HUDEP-2 (cell line): Measurements from ENCODE around the gene NUBPL.
A peak's percentile ranks its signal among the peaks of the same experiment; 100 is the strongest.

ENCODE experiments used
- DNase-seq, 76 experiments: peaks; one replicate each; lab custom pipeline; 2025; ENCODE audit not compliant: unreplicated experiment in 76 of 76; lab: John Stamatoyannopoulos, UW

NUBPL gene, protein sequence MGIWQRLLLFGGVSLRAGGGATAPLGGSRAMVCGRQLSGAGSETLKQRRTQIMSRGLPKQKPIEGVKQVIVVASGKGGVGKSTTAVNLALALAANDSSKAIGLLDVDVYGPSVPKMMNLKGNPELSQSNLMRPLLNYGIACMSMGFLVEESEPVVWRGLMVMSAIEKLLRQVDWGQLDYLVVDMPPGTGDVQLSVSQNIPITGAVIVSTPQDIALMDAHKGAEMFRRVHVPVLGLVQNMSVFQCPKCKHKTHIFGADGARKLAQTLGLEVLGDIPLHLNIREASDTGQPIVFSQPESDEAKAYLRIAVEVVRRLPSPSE

DNA sequence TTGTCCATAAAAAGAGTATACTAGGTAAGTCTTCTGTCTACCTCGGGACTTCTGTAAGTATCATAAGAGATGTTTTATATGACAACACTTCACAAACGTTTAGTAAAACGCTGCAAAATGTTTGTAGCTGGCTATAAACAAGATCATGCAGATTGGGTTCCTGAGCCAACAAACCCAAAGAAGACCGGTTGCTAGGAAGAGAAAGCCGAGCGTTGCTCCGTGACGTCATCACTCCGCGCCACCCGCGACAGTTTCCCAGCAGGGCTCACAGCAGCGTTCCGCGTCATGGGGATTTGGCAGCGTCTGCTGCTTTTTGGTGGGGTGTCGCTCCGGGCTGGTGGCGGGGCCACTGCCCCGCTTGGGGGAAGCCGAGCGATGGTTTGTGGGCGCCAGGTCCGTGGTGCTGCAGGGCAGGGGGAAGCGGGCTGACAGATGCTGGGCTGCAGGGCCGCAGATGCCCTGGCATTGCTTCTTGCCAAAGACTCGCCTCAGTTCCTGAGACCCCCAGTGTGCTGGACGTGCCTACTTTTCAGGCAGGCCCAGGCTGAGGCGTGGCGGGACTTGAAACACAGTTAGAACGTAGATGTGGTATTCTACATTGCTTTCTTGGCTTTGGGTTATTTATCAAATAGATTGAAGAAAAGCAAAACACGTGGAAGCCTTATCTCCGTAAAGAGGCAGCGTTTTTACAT lies at the start of gene NUBPL:
TSS of gene NUBPL (plus strand) at position 250 of the 692 bp plus-strand sequence. CDS start at position 286, 36 bp downstream.
- peak; percentile 8 to 96 (median 91) for DNase-seq

DNA sequence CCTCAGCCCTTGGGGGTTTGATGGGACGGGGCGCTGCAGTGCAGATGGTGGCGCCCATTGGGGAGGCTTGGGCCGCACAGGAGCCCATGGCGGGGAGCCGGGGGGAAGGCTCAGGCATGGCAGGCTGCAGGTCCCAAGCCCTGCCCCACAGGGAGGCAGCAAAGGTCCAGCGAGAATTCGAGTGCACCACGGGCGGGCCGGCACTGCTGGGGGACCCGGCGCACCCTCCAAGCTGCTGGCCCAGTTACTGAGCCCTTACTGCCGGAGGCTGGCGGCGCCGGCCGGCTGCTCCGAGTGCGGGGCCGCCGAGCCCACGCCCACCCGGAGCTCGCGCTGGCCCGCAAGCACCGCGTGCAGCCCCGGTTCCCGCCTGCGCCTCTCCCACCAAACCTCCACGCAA lies 34.1 kb upstream of the NUBPL start:
- no peak for DNase-seq

DNA sequence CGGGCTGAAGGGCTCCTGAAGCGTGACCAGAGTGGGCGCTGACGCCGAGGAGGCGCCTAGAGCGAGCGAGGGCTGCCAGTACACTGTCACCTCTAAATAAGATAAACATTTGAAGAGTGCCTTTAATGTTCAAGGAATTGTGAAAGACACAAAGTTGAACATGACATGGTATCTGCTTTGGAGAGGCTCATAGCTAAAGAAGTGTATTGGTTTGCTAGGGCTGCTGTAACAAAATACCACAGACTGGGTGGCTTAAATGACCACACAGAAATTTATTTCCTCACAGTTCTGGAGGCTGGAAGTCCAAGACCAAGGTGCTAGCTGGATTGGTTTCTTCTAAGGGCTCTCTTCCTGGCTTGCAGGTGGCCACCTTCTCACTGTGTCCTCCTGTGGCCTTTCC lies 33.7 kb upstream of the NUBPL start:
- DNase-seq: no peak

DNA sequence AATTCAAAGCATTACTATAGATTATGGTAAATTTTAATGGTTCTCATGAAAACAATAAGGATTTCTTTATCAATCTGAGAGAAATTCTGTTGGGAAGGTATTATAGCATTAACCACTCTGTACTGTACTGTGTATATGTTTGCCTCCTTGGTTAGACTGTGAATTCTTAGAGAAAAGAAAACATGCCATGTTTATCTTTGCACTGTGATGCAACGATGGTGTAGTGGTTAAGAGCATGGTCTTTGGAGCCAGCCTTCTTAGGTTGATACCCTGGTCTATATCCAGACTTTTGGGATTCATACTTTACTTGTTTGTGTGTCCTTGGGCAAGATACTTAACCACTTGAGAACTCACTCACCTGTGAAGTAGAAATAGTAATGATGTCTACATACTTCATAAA lies 32.2 kb upstream of the NUBPL start:
- DNase-seq: no peak

DNA sequence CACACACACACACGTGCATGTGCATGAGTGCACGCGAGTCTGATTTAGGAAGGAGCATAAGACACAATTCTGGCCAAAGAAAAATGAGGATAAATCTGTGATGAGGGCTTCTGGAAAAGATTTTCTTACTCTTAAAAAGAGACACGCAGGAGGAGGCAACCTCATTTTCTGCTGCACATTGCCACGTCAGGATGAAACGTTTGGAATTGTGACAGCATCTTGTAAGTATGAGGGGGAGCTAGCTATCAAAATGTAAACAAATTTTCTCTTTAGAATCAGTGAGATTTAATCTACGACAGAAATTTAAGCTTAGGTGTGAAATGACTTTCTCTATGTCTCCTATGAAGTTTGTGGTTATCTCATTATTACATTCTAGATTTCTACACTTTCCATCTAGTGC lies 31.1 kb upstream of the NUBPL start:
- DNase-seq: no peak

DNA sequence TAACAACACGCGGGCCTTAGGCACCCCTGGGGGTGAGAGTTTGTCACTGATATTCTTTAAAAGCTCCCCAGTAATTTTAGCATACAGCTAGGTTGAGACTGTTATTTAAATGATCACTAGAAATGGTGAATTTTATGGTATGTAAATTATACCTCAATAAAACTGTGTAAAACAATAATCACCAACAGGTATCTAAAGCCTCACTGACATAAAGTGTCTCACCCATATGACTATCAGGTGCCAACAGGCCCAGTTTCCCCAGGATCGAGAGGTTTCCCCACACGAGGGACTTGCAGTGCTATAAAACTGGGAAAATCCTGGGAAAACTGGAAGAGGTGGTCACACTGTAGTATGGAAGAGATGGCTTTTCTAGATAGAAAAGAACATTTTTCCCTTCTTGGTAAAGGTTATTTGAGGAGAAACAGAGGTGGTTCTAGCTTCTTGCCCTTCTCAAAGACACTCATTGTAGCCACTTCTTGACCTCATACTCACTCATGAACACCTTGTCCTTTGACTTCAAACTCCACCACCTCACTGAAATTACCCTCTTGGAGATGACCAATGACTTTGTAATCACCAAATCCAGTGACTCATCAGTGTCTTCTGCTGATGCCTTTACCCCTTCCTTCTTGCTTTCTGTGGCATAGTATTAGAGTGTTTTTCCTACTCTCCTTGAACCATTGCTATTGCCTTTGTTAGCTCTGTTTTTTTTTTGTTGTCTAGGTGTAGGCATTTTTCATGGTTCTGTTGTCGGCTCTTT lies 24.8 kb upstream of the NUBPL start:
- DNase-seq: no peak

DNA sequence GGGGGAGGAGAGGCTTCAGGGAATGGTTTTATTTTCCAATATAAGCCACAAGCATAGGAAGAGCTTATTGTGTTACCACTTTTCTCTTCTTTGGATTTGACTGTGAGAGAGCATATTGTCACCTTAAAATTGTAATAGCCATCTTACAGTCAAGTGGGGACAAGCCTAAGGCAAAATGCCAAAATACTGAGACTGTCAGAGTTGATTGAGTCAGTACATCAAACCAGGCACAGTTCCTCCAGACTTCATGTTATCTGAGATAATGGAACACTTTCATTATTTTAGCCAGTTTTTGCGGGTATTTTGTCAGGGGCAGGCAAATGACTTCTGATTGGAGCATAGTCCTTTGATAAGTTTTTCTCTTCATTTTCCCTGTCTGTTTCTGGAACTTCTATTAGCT lies 19.5 kb upstream of the NUBPL start:
- DNase-seq: peak in 39 of 76 experiments; percentile 3 to 75 (median 48)

DNA sequence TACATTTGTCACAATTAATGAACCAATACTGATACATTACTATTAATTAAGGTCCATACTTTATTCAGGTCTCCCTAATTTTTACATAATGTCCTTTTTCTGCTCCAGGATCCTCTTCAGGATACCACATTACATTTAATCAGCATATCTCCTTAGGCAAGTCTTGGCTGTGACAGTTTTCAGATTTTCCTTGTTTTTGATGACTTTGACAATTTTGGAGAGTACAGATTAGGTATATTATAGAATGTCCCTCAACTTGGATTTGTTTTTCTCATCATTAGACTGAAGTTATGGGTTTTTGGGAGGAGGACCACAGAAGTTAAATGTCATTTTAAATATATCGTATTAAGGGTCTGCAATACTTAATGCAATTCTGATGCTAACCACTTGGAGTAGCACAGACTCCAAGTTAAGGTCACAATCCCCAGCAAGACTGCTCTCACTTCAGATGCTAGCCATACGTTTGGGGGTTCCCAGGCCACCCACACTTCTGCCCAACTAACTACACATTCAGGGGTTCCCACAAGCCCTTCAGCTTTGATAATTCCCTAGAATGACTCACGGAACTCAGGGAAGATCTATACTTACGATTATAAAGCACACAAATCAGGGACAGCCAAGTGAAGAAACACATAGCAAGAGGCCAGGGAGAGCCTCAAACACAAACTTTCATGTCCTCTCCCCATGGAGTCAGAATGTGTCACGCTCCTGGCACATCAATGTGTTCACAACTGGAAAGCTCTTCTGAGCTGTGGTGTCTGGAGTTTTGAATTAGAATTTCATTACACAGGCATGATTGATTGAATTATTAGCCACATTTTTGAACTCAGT lies 17.0 kb upstream of the NUBPL start:
- DNase-seq: peak in 1 of 76 experiments; percentile 3

DNA sequence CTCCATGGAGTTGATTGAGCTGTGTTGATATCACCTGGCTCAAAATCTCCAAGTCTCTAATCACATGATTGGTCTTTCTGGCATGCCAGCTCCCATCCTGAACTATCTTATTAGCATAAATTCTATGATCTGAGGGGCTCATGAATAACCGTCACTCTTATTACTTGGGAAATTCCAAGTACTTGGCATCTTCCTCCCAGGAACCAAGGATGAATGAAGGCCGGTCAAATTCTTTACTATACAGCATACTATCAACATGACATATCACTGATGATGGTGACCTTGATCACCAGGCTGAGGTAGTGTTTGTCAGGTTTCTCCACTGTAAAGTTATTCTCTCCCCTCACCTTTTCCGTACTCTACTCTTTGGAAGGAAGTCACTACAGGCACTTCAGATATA lies 16.4 kb upstream of the NUBPL start:
- DNase-seq: no peak

DNA sequence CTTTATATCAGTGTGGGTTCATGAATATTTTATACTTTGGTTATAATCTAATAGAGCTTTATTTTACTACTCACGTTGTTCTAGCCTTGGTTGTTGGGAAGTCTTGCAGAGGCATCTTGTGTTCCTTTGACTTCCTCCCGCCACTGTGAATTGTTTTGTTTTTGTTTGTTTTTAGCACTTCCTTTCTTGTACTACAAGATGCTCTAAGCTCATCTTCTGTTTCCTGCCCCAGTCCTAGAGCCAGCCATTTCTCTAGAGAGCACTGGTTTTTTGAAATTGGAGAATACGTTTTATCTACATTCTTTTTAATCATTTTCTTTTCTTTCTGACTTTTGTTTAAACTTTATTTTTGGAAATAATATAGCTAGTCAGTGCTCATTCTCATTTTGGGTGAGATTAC lies 15.9 kb upstream of the NUBPL start:
- DNase-seq: no peak

DNA sequence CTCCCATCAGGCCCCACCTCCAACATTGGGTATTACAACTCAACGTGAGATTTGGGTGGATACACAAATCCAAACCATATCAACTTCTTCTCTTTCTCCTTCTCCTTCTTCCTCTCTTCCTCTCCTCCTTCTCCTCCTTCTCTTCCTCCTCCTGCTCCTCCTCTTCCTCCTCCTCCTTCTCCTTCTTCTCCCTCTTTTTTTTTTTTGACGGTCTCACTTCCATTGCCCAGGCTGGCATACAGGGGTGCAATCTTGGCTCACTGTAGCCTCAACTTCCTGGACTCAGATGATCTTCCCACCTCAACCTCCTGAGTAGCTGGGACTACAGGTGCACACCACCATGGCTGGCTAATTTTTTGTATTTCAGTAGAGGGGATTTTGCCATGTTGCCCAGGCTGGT lies 11.4 kb upstream of the NUBPL start:
- no peak for DNase-seq

DNA sequence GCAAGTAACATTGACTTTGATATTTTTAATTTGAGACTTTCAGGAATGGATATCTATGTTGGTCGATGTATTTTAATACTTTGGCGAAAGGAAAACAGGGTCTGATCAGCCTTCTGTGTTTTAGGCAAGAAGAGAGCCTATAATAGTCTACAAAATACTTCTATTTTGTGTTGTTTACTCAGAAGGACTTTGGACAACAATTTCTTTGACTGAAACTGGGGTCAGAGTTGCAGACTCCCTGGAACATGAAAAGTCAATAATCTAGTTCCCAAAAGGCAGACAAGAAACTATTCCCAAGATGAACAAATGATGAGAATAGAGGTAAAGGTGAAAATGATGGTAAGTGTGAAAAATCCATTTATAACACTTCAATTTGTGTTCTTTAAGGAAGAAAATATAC lies 10.6 kb upstream of the NUBPL start:
- no peak for DNase-seq

DNA sequence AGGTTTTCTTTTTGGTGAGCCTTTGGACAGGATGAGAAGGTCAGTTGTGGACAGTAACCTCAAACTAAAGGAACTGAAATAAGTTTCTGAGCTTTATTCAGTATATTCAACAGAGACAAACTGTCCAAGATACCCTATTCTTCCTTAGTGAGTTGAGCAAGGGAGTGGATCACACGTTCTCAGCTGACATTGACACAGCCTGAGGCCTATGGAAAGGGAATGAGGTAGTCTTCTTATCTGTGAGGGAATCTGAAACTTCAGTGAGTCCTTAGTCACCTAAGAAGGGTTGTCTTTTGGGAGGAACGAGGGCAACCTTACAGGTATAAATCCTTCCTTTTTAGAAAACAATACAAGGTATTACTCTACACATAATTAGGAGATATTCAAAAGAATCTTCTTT lies 5.0 kb upstream of the NUBPL start:
- no peak for DNase-seq

DNA sequence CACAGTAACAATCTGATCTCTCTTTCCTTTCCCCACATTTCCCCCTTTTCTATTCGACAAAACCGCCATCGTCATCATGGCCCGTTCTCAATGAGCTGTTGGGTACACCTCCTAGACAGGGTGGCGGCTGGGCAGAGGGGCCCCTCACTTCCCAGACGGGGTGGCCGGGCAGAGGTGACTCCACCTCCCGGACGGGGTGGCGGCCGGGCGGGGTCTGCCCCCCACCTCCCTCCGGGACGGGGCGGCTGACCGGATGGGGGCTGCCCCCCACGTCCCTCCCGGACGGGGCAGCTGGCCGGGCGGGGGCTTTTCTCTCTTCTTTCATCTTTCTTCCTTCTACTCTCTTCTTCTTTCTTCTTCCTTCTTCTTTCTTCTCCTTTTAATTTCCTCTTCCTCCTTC lies 1.3 kb upstream of the NUBPL start:
- DNase-seq: no peak

DNA sequence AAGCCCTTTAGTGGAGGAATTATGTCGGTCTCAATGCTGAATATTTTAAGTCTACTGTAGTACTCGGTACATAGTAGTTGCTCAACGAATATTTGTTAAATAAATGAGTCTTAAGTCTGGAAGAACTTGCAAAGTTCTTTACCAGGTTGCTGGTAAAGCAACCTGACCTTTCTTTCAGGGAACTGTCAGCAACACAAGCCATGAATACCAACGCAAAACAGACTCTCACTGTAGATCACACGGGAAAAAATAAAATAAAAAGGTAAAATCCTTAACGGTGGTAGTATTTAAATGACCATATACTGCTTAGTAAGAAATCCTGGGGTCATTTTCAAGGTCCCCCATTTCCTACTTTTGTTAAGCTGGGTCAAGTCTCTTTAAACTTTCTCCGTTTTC lies 447 bp upstream of the NUBPL start:
- no peak for DNase-seq

DNA sequence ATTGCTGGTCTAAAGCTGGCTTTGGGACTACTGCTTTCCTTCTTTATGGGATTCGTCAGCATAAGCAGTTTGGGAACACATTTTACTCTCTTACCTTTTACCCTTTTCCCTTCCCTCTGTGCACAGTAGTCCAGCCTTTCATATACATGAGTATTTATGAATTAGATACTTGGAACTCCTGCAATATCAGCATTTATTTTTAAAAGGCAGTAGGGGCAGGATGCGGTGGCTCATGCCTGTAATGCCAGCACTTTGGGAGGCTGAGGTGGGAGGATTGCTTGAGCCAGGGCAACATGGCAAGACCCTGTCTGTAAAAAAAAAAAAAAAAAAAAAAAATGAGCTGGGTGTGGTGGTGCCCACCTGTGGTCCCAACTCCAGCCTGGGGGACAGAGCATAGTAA lies 3.0 kb downstream of the NUBPL start:
- no peak for DNase-seq

DNA sequence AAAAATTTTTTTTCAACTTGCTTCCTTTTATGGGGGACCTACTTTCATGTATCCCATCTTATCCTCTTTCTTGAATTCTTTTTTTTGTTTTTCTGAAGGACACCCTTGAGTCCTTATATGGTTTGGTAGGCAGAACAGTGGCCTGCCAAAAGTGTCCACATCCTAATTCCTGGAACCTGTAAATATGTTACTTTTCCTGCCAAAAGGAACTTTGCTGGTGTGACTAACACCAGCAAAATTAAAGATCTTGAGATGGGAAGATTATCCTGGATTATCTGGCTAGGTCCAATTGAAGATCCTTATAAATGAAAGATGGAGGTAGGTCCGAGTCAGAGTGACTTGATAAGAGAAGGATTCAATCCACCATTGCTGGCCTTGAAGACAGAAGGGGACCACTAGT lies 5.3 kb downstream of the NUBPL start:
- DNase-seq: no peak

DNA sequence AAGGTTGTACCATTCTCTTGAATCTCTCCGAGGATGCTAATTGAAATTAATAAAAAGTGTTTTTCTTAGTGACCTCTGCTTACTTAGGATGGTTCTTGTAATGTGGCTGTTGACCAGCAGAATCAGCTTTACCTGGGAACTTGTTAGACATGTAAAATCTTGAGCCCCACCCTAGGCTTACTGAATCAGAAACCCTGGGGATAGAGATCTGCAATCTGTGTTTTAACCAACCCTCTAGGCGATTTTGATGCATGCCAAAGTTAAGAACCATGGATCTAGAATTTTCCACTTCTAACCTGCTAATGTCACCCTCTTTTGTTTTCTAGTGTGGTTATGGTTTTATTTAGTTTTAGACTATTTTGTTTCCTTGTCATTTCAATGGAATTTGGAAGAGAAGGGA lies 6.5 kb downstream of the NUBPL start:
- no peak for DNase-seq

DNA sequence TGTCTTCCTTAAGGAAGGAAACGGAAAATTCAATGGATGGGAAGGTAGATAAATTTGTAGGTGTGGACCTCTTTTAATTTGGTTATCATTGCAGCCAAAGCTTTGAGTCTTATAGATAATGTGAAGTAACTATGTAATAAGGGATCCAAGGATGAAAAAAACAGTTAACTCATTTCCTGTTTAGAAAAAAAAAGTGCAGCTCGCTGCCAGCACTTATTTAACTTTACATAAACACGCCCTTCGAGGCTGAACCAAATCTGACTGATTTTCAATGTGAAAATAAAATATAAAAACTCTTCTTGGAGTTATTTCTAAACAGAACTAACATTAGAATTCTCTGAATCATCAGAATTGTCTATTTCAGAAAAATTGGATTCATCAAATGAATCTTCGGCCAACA lies 7.0 kb downstream of the NUBPL start:
- DNase-seq: no peak

DNA sequence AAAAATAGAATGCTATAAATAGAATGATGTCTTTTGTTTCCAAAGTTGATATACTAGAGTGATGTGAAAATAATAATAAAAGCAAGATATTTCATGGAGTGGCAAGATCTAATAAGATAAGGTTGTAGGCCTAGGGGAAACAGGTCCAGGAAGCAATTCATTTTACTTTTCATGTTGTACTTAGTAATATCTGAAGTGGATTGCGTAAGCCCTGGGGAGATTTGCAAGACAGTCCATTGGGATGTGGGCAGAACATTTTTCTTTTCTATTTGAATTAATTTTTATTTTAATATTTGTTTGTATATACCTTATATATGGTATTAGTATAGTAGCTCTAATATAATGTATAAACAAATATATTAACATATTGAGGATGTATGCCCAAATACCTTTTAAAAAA lies 7.5 kb downstream of the NUBPL start:
- DNase-seq: no peak

DNA sequence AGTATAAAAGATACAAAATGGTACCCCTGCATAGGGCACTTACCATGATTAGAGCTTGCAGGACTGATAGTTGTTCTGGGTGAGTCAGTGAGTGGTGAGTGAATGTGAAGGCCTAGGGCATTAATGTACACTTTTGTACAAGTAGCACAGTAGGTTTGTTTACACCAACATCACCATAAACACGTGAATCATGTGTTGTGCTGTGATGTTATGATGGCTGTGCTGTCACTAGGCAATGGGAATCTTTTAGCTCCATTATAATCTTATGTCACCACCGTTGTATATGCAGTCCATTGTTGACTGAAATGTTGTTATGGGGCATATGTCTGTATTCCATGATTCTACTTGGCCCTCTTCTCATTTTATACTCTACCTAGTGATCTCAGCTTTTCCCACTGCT lies 11.8 kb downstream of the NUBPL start:
- no peak for DNase-seq
